Spleen (tissue), 7 donors: ENCODE measurements around the gene WDR35.

Source experiments
- POLR2A ChIP-seq, 3 donors: fragments of 450-650 bp; IDR thresholded peaks; one replicate each; pipeline ENCODE4 v1.5.1; 2017; ENCODE audit warnings: antibody characterized with exemption in 3 of 3, mild to moderate bottlenecking in 1 of 3
- POLR2AphosphoS5 ChIP-seq, 3 donors: sonication (generic); formaldehyde crosslinking; IDR thresholded peaks; one replicate each; pipeline ENCODE4 v1.5.1; 2017; ENCODE audit warnings: antibody characterized with exemption in 3 of 3
- TF ChIP-seq, protein P1 (sequence below), 11 experiments: fragments of 200-600 bp in 7 of 11; fragments of 450-650 bp in 4 of 11; sonication (generic) in 4 of 11; IDR thresholded peaks in 8 of 11; conservative IDR thresholded peaks in 3 of 11; 1 replicate in 7 of 11; 2 replicates in 4 of 11; pipeline versions ENCODE4 v1.4.0 to v1.8.0; 2016 to 2021; ENCODE audit warnings: antibody characterized with exemption in 11 of 11, inconsistent platforms in 4 of 11, mild to moderate bottlenecking in 1 of 11
- donor health status: DM: no; HTN: no; CAD: no; lungs with moderate emphysema.
- donor health status: DM: no; HTN: no; CAD: no.
- donor health status: DM: no; HTN: no; CAD: no.

DNA sequence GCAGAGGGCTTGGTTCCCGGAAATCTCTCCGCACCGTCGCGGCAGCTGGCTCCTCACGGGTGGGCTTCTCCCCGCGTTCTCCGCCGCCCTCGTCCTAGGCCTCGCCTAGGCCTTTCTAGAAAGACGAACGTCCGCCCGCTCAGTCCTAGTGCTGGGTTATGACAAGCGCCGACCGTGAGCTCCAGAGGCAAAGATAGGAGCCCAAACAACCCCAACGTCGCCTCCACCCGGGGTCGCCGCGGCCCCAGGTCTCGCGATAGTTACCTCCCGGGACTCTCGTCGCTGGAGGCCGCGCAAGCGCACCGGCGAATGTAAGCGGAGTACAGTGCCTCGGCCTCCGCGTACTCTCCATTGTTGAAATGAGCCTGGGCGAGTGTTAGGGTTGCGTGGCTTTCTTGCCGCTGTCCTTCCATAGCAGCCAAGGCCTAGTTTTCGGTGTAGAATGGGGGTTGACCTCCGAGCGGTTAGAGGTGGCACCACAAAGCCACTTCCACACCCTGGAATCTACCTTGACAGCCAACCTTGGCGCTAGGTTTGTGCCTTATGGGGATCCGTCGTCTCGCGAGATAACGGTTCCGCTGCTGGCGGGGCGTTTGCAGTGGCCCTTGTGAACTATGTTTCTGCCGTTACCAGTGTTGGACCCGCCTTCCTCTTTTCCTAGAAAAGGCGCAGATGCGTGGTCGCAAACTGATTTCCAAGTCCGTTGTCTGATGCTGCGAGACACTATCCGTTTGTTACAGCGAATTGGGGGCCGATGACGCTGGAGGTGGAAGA lies 88.3 kb downstream of the WDR35 start, which contains the start of gene TTC32:
- TF ChIP-seq POLR2A (IDR thresholded peaks at IDR 0.05) (peak; percentile 15 to 72 (median 64)), POLR2AphosphoS5 (IDR thresholded peaks at IDR 0.05) (peak; percentile 94 to 97 (median 96))
- TF ChIP-seq, protein P1, sequence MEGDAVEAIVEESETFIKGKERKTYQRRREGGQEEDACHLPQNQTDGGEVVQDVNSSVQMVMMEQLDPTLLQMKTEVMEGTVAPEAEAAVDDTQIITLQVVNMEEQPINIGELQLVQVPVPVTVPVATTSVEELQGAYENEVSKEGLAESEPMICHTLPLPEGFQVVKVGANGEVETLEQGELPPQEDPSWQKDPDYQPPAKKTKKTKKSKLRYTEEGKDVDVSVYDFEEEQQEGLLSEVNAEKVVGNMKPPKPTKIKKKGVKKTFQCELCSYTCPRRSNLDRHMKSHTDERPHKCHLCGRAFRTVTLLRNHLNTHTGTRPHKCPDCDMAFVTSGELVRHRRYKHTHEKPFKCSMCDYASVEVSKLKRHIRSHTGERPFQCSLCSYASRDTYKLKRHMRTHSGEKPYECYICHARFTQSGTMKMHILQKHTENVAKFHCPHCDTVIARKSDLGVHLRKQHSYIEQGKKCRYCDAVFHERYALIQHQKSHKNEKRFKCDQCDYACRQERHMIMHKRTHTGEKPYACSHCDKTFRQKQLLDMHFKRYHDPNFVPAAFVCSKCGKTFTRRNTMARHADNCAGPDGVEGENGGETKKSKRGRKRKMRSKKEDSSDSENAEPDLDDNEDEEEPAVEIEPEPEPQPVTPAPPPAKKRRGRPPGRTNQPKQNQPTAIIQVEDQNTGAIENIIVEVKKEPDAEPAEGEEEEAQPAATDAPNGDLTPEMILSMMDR (IDR thresholded peaks at IDR 0.05 in 8 of 11, conservative IDR thresholded peaks at IDR 0.05 in 3 of 11), result peak in 6 of 11 experiments; percentile 4 to 43 (median 33)
